Astrocyte (in vitro differentiated cells and primary cell): Measurements from ENCODE around the gene DBF4B. TPM values are rescaled to one million over a fixed set of nuclear protein-coding genes. Genes with fewer than 3 reads are reported as not detected.

Source experiments
- DNase-seq: peaks from one replicate; pipeline ENCODE4 v3.0.0-alpha.2; 2010; ENCODE audit warnings: low read depth
- FAIRE-seq: peaks from 2 replicates; lab custom pipeline; 2011; peaks lifted over from hg19 to GRCh38; lab: Jason Lieb, UNC
- H2AFZ ChIP-seq: 2 replicates; pipeline ENCODE4 v1.6.0; 2012; ENCODE audit warnings: low read depth, low read length, inconsistent platforms
- H3K27ac ChIP-seq: 2 replicates; pipeline ENCODE4 v1.5.1; 2011; ENCODE audit warnings: low read depth, low read length, inconsistent platforms
- H3K27me3 ChIP-seq: 2 replicates; pipeline ENCODE4 v1.6.0; 2011; ENCODE audit warnings: low read length, inconsistent platforms; ENCODE audit not compliant: insufficient read depth
- H3K36me3 ChIP-seq: 2 replicates; pipeline ENCODE4 v1.5.1; 2011; ENCODE audit warnings: low read length, inconsistent platforms; ENCODE audit not compliant: insufficient read depth
- H3K4me1 ChIP-seq: 2 replicates; pipeline ENCODE4 v1.5.1; 2011; ENCODE audit warnings: low read length, inconsistent platforms; ENCODE audit not compliant: insufficient read depth
- H3K4me2 ChIP-seq: 2 replicates; pipeline ENCODE4 v1.6.0; 2012; ENCODE audit warnings: low read length, inconsistent platforms
- H3K4me3 ChIP-seq: 2 replicates; pipeline ENCODE4 v1.5.1; 2011; ENCODE audit warnings: low read depth, mild to moderate bottlenecking, low read length, inconsistent platforms; ENCODE audit not compliant: insufficient read depth
- H3K79me2 ChIP-seq: 2 replicates; pipeline ENCODE4 v1.6.0; 2012; ENCODE audit warnings: mild to moderate bottlenecking, low read length, inconsistent platforms; ENCODE audit not compliant: insufficient read depth
- H3K9ac ChIP-seq: 2 replicates; pipeline ENCODE4 v1.6.0; 2012; ENCODE audit warnings: mild to moderate bottlenecking, low read length, inconsistent platforms
- H3K9me3 ChIP-seq: 2 replicates; pipeline ENCODE4 v1.5.1; 2012; ENCODE audit warnings: low read depth, mild to moderate bottlenecking, low read length, inconsistent platforms; ENCODE audit not compliant: insufficient read depth
- H4K20me1 ChIP-seq: 2 replicates; pipeline ENCODE4 v1.6.0; 2012; ENCODE audit warnings: low read length, inconsistent platforms; ENCODE audit not compliant: insufficient read depth
- H3K27ac Mint-ChIP-seq: one replicate; pipeline ENCODE4 v1.8.0; 2021; ENCODE audit warnings: mild to moderate bottlenecking, mixed read lengths; ENCODE audit not compliant: unreplicated experiment
- H3K27me3 Mint-ChIP-seq: one replicate; pipeline ENCODE4 v1.8.0; 2021; ENCODE audit warnings: low read depth, mixed read lengths; ENCODE audit not compliant: unreplicated experiment
- H3K36me3 Mint-ChIP-seq: one replicate; pipeline ENCODE4 v1.8.0; 2021; ENCODE audit warnings: low read depth, mixed read lengths; ENCODE audit not compliant: unreplicated experiment
- H3K4me1 Mint-ChIP-seq: one replicate; pipeline ENCODE4 v1.8.0; 2021; ENCODE audit warnings: low read depth, mixed read lengths; ENCODE audit not compliant: unreplicated experiment
- H3K4me3 Mint-ChIP-seq: one replicate; pipeline ENCODE4 v1.8.0; 2021; ENCODE audit warnings: mild to moderate bottlenecking, moderate library complexity, mixed read lengths; ENCODE audit not compliant: unreplicated experiment
- H3K9me3 Mint-ChIP-seq: one replicate; pipeline ENCODE4 v1.8.0; 2021; ENCODE audit warnings: mild to moderate bottlenecking, mixed read lengths; ENCODE audit not compliant: unreplicated experiment
- EZH2 ChIP-seq: IDR thresholded peaks from 2 replicates; pipeline ENCODE4 v1.6.1; 2012; ENCODE audit warnings: mild to moderate bottlenecking, low read length, inconsistent platforms; ENCODE audit not compliant: insufficient read depth
- total RNA-seq: library from RNA; stranded (reverse); gene quantifications from 2 replicates; pipeline ENCODE4 v1.2.1, GENCODE V29; 2021
- TF ChIP-seq, protein P1 (sequence below): IDR thresholded peaks from 2 replicates; pipeline ENCODE4 v1.5.1; 2011; ENCODE audit warnings: low read depth, mild to moderate bottlenecking, inconsistent platforms, low read length, moderate library complexity; ENCODE audit not compliant: insufficient read depth

Gene DBF4B
- total RNA-seq, 1 donor from 2014 or later = 9.5 TPM

DNA sequence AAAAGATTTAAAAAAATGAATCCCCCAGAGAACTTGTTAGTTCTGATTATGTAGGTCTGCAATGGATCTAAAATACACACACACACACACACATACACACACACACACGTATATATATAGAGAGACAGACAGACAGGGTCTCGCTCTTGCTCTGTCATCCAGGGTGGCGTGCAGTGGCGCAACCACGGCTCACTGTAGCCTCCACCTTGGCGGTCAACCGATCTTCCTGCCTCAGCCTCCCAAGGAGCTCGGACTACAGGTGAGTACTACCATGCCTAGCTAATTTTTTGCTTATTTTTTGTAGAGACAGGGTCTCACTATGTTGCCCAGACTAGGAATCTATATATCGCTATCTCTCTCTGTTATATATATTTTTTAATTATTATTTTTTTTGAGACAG is 88.3 kb downstream of the DBF4B start:
- Mint-ChIP-seq H3K36me3 (peaks cover 4% of the 10 kb centered on the region), H3K4me1 (peaks cover 32% of the 10 kb centered on the region), H3K27me3 (no peaks in the 10 kb centered on the region), H3K27ac (no peak overlapping the region), H3K9me3 (no peaks in the 10 kb centered on the region), H3K4me3 (no peak overlapping the region)
- H4K20me1 ChIP-seq = no peaks in the 10 kb centered on the region
- H3K4me1 ChIP-seq = peaks cover 35% of the 10 kb centered on the region
- peaks cover 12% of the 10 kb centered on the region for H3K36me3 ChIP-seq
- H3K4me2 ChIP-seq = no peak overlapping the region
- no peak overlapping the region for H2AFZ ChIP-seq
- no peak overlapping the region for H3K9ac ChIP-seq
- H3K9me3 ChIP-seq = no peaks in the 10 kb centered on the region
- no peak overlapping the region for H3K4me3 ChIP-seq
- H3K27me3 ChIP-seq = no peaks in the 10 kb centered on the region
- no peak overlapping the region for H3K27ac ChIP-seq
- no peak for TF ChIP-seq EZH2
- TF ChIP-seq, protein P1, sequence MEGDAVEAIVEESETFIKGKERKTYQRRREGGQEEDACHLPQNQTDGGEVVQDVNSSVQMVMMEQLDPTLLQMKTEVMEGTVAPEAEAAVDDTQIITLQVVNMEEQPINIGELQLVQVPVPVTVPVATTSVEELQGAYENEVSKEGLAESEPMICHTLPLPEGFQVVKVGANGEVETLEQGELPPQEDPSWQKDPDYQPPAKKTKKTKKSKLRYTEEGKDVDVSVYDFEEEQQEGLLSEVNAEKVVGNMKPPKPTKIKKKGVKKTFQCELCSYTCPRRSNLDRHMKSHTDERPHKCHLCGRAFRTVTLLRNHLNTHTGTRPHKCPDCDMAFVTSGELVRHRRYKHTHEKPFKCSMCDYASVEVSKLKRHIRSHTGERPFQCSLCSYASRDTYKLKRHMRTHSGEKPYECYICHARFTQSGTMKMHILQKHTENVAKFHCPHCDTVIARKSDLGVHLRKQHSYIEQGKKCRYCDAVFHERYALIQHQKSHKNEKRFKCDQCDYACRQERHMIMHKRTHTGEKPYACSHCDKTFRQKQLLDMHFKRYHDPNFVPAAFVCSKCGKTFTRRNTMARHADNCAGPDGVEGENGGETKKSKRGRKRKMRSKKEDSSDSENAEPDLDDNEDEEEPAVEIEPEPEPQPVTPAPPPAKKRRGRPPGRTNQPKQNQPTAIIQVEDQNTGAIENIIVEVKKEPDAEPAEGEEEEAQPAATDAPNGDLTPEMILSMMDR = no peak
- DNase-seq = no peak
- FAIRE-seq = no peak
- peaks cover 13% of the 10 kb centered on the region for H3K79me2 ChIP-seq

- peaks cover 19% of the 10 kb centered on the region for H3K79me2 ChIP-seq
- no peaks in the 10 kb centered on the region for H3K27me3 Mint-ChIP-seq
- peaks cover 28% of the 10 kb centered on the region for H3K4me1 ChIP-seq
- peak overlapping the region; percentile 2 for H3K4me2 ChIP-seq
- peak overlapping the region; percentile 76 for H3K27ac Mint-ChIP-seq
- no peaks in the 10 kb centered on the region for H3K9me3 ChIP-seq
- H3K4me3 ChIP-seq = no peak overlapping the region
- peaks cover 6% of the 10 kb centered on the region for H3K36me3 Mint-ChIP-seq
- no peak overlapping the region for H3K9ac ChIP-seq
- no peak for FAIRE-seq
- no peak for DNase-seq
- H3K36me3 ChIP-seq = peaks cover 12% of the 10 kb centered on the region
- no peak overlapping the region for H2AFZ ChIP-seq
- H4K20me1 ChIP-seq = no peaks in the 10 kb centered on the region
- no peaks in the 10 kb centered on the region for H3K27me3 ChIP-seq
- TF ChIP-seq EZH2 = no peak
- TF ChIP-seq, protein P1 = no peak
- H3K9me3 Mint-ChIP-seq = no peaks in the 10 kb centered on the region
- H3K27ac ChIP-seq = peak overlapping the region; percentile 4
- H3K4me3 Mint-ChIP-seq = no peak overlapping the region
- peaks cover 32% of the 10 kb centered on the region for H3K4me1 Mint-ChIP-seq
Observed at GRCh38 chr17:44797802-44798201, 89.3 kb downstream of the DBF4B start.

GRCh38 chr17:44798356-44798755 is 89.9 kb downstream of the DBF4B start:
- Mint-ChIP-seq H3K4me1 (peaks cover 31% of the 10 kb centered on the region), H3K9me3 (no peaks in the 10 kb centered on the region), H3K4me3 (no peak overlapping the region), H3K27me3 (no peaks in the 10 kb centered on the region), H3K27ac (no peak overlapping the region), H3K36me3 (peaks cover 6% of the 10 kb centered on the region)
- Histone ChIP-seq H4K20me1 (no peaks in the 10 kb centered on the region), H2AFZ (no peak overlapping the region), H3K9ac (no peak overlapping the region), H3K27ac (no peak overlapping the region), H3K79me2 (peaks cover 24% of the 10 kb centered on the region), H3K27me3 (no peaks in the 10 kb centered on the region), H3K36me3 (peaks cover 12% of the 10 kb centered on the region), H3K9me3 (no peaks in the 10 kb centered on the region), H3K4me3 (no peak overlapping the region), H3K4me1 (peaks cover 28% of the 10 kb centered on the region), H3K4me2 (no peak overlapping the region)
- no peak for FAIRE-seq
- TF ChIP-seq, protein P1 = no peak
- no peak for TF ChIP-seq EZH2
- DNase-seq = no peak
